ENCODE results near the gene DYNLT4. TPM values are rescaled to one million over a fixed set of nuclear protein-coding genes. Genes with fewer than 3 reads are reported as not detected.

The DYNLT4 gene
- total RNA-seq, 2 donors from 2014 or later = 0.64 TPM; not detected in 1

GRCh38 chr1:44778705-44779576 is 28.2 kb downstream of the DYNLT4 start:
- Histone ChIP-seq H3K9ac (ENCODE audit: extremely low read depth, low read length, poor library complexity, severe bottlenecking) (no peak overlapping the region), H3K4me3 (ENCODE audit: low read length) (peak overlapping the region; percentile 98), H3K36me3 (ENCODE audit: control insufficient read depth, insufficient read depth, low read length) (peaks cover 38% of the 10 kb centered on the region), H3K9me3 (ENCODE audit: control insufficient read depth, low read length) (no peaks in the 10 kb centered on the region), H3K27me3 (ENCODE audit: control insufficient read depth, insufficient read depth, low read length, poor library complexity, severe bottlenecking) (no peaks in the 10 kb centered on the region), H3K27ac (ENCODE audit: low read depth, low read length) (no peak overlapping the region), H3K4me1 (ENCODE audit: control insufficient read depth, insufficient read depth, low read length) (no peaks in the 10 kb centered on the region)
- Mint-ChIP-seq H3K27me3 (ENCODE audit: insufficient read depth) (no peaks in the 10 kb centered on the region), H3K4me1 (peaks cover 21% of the 10 kb centered on the region), H3K27ac (peak overlapping the region; percentile 71), H3K36me3 (ENCODE audit: low read depth) (peaks cover 57% of the 10 kb centered on the region), H3K4me3 (peak overlapping the region; percentile 87), H3K9me3 (no peaks in the 10 kb centered on the region)
- no peak for DNase-seq
- TF ChIP-seq, protein P1, sequence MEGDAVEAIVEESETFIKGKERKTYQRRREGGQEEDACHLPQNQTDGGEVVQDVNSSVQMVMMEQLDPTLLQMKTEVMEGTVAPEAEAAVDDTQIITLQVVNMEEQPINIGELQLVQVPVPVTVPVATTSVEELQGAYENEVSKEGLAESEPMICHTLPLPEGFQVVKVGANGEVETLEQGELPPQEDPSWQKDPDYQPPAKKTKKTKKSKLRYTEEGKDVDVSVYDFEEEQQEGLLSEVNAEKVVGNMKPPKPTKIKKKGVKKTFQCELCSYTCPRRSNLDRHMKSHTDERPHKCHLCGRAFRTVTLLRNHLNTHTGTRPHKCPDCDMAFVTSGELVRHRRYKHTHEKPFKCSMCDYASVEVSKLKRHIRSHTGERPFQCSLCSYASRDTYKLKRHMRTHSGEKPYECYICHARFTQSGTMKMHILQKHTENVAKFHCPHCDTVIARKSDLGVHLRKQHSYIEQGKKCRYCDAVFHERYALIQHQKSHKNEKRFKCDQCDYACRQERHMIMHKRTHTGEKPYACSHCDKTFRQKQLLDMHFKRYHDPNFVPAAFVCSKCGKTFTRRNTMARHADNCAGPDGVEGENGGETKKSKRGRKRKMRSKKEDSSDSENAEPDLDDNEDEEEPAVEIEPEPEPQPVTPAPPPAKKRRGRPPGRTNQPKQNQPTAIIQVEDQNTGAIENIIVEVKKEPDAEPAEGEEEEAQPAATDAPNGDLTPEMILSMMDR (conservative IDR thresholded peaks at IDR 0.05) = no peak
- 96 to 97% methylated on average over 3 to 6 of the region's 6 CpGs for WGBS, 2 experiments (ENCODE audit: insufficient coverage in 1 of 2, insufficient read length in 1 of 2)

GRCh38 chr1:44777969-44778635 is 29.0 kb downstream of the DYNLT4 start:
- Mint-ChIP-seq H3K9me3 (no peaks in the 10 kb centered on the region), H3K4me3 (peak overlapping the region; percentile 87), H3K4me1 (peaks cover 17% of the 10 kb centered on the region), H3K27me3 (ENCODE audit: insufficient read depth) (no peaks in the 10 kb centered on the region), H3K36me3 (ENCODE audit: low read depth) (peaks cover 57% of the 10 kb centered on the region), H3K27ac (peak overlapping the region; percentile 73)
- whole genome bisulfite sequencing, 2 experiments (ENCODE audit: insufficient coverage in 1 of 2, insufficient read length in 1 of 2) = 92 to 98% methylated on average over 12 to 13 of the region's 13 CpGs
- peak overlapping the region; percentile 98 for H3K4me3 ChIP-seq (ENCODE audit: low read length)
- TF ChIP-seq, protein P1 (conservative IDR thresholded peaks at IDR 0.05) = no peak
- H3K9me3 ChIP-seq (ENCODE audit: control insufficient read depth, low read length) = no peaks in the 10 kb centered on the region
- H3K27ac ChIP-seq (ENCODE audit: low read depth, low read length) = no peak overlapping the region
- H3K4me1 ChIP-seq (ENCODE audit: control insufficient read depth, insufficient read depth, low read length) = no peaks in the 10 kb centered on the region
- no peaks in the 10 kb centered on the region for H3K27me3 ChIP-seq (ENCODE audit: control insufficient read depth, insufficient read depth, low read length, poor library complexity, severe bottlenecking)
- no peak for DNase-seq
- no peak overlapping the region for H3K9ac ChIP-seq (ENCODE audit: extremely low read depth, low read length, poor library complexity, severe bottlenecking)
- peaks cover 38% of the 10 kb centered on the region for H3K36me3 ChIP-seq (ENCODE audit: control insufficient read depth, insufficient read depth, low read length)

DNA sequence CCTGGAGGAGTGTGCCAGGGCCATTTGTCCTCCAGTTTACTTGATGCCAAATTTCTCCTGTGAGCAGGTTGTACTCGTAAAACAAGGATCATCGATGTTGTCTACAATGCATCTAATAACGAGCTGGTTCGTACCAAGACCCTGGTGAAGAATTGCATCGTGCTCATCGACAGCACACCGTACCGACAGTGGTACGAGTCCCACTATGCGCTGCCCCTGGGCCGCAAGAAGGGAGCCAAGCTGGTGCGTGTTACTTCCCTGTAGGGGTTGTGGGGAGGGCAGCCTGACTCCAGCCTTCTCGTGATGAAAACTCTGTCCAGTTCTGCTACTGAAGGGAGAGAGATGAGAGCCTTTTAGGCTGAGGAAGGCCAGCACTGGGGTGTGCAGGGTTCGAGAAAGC is 29.6 kb downstream of the DYNLT4 start:
- no peaks in the 10 kb centered on the region for H3K27me3 ChIP-seq (ENCODE audit: control insufficient read depth, insufficient read depth, low read length, poor library complexity, severe bottlenecking)
- Mint-ChIP-seq H3K9me3 (no peaks in the 10 kb centered on the region), H3K36me3 (ENCODE audit: low read depth) (peaks cover 57% of the 10 kb centered on the region), H3K4me1 (peaks cover 17% of the 10 kb centered on the region), H3K27ac (peak overlapping the region; percentile 73), H3K4me3 (peak overlapping the region; percentile 87), H3K27me3 (ENCODE audit: insufficient read depth) (no peaks in the 10 kb centered on the region)
- H3K36me3 ChIP-seq (ENCODE audit: control insufficient read depth, insufficient read depth, low read length) = peaks cover 38% of the 10 kb centered on the region
- H3K27ac ChIP-seq (ENCODE audit: low read depth, low read length) = no peak overlapping the region
- H3K9me3 ChIP-seq (ENCODE audit: control insufficient read depth, low read length) = no peaks in the 10 kb centered on the region
- H3K4me1 ChIP-seq (ENCODE audit: control insufficient read depth, insufficient read depth, low read length) = no peaks in the 10 kb centered on the region
- DNase-seq = no peak
- H3K9ac ChIP-seq (ENCODE audit: extremely low read depth, low read length, poor library complexity, severe bottlenecking) = peak overlapping the region; percentile 98
- H3K4me3 ChIP-seq (ENCODE audit: low read length) = peak overlapping the region; percentile 98
- TF ChIP-seq, protein P1 (conservative IDR thresholded peaks at IDR 0.05) = no peak
- 94 to 97% methylated on average over 12 to 14 of the region's 14 CpGs for WGBS, 2 experiments (ENCODE audit: insufficient coverage in 1 of 2, insufficient read length in 1 of 2)

Data from endodermal cell (in vitro differentiated cells).